K562 (cell line): ENCODE results near the gene RNF43. TPM values are rescaled to one million over a fixed set of nuclear protein-coding genes. Genes with fewer than 3 reads are reported as not detected.

Experiments used
- CEBPG ChIP-seq, 3 experiments: fragments of 200-800 bp in 1 of 3; sonication (Bioruptor generic) in 1 of 3; sonication (generic) in 1 of 3; formaldehyde crosslinking in 1 of 3; IDR thresholded peaks in 2 of 3; conservative IDR thresholded peaks in 1 of 3; 2 replicates each; pipeline versions ENCODE4 v1.6.1 to v1.8.0; 2016 to 2022; ENCODE audit warnings: missing compliant biosample characterization in 2 of 3, missing genetic modification characterization in 2 of 3, mild to moderate bottlenecking in 1 of 3, missing genetic modification reagents in 1 of 3
- DMBX1 ChIP-seq: fragments of 250-450 bp; sonication (Bioruptor Pico); IDR thresholded peaks from 2 replicates; pipeline ENCODE4 v1.8.0; 2022; ENCODE audit warnings: inconsistent platforms, mild to moderate bottlenecking, moderate library complexity, borderline replicate concordance
- KDM4B ChIP-seq, 2 experiments: fragments of 450-650 bp in 1 of 2; sonication (generic) in 1 of 2; IDR thresholded peaks; 2 replicates each; pipeline ENCODE4 v1.6.1; 2016 to 2017; ENCODE audit warnings: borderline replicate concordance in 2 of 2, antibody characterized with exemption in 1 of 2, low read depth in 1 of 2, mild to moderate bottlenecking in 1 of 2
- MYC ChIP-seq, 2 experiments: fragments of 250-450 bp in 1 of 2; sonication (Bioruptor Pico) in 1 of 2; IDR thresholded peaks; 2 replicates each; pipeline versions ENCODE4 v1.5.1 to v1.6.1; 2012 to 2021; ENCODE audit warnings: low read depth in 2 of 2, borderline replicate concordance in 1 of 2, improper control_type of control experiment in 1 of 2, low read length in 1 of 2, mild to moderate bottlenecking in 1 of 2, moderate library complexity in 1 of 2
- MYNN ChIP-seq, 2 experiments: sonication (generic); formaldehyde crosslinking in 1 of 2; IDR thresholded peaks; 2 replicates each; pipeline versions ENCODE4 v1.5.0 to v1.6.1; 2016 to 2020; ENCODE audit warnings: antibody characterized with exemption in 1 of 2, missing genetic modification reagents in 1 of 2
- RAD21 ChIP-seq, 2 experiments: fragments of 250-450 bp in 1 of 2; fragments of 450-650 bp in 1 of 2; sonication (Bioruptor Pico) in 1 of 2; formaldehyde crosslinking in 1 of 2; IDR thresholded peaks in 1 of 2; conservative IDR thresholded peaks in 1 of 2; 2 replicates each; pipeline versions ENCODE4 v1.4.0 to v1.8.0; 2020 to 2022; ENCODE audit warnings: mild to moderate bottlenecking in 2 of 2, moderate library complexity in 1 of 2
- SOX6 ChIP-seq: fragments of 450-650 bp; IDR thresholded peaks from 2 replicates; pipeline ENCODE4 v1.6.1; 2014; ENCODE audit warnings: mild to moderate bottlenecking
- ZFP36 ChIP-seq: fragments of 150-350 bp; IDR thresholded peaks from 2 replicates; pipeline ENCODE4 v1.6.1; 2018; ENCODE audit warnings: low read length, low read depth; ENCODE audit not compliant: partially characterized antibody
- ZNF175 ChIP-seq: fragments of 200-800 bp; sonication (Bioruptor generic); IDR thresholded peaks from 2 replicates; pipeline ENCODE4 v1.6.1; 2016; ENCODE audit warnings: low read depth, mild to moderate bottlenecking, missing genetic modification characterization, missing compliant biosample characterization
- polyA plus RNA-seq, 8 experiments: library from polyadenylated mRNA; depleted of rRNA in 4 of 8; stranded (reverse) in 5 of 8; unstranded in 3 of 8; fragments of >200 nt; fragmentation: Nextera tagmentation in 2 of 8; fragmentation: Illumina TruSeq in 1 of 8; extraction: Ambion mirVana in 2 of 8; extraction: Trizol in 1 of 8; gene quantifications; 2 replicates each; pipeline versions ENCODE4 v1.2.1 to v1.2.3, GENCODE V29; 2011 to 2014; ENCODE audit warnings: inconsistent platforms in 1 of 8, missing spikeins in 1 of 8
- total RNA-seq, 7 experiments: library from RNA; depleted of rRNA in 6 of 7; stranded (reverse); fragments of >200 nt in 6 of 7; fragmentation: Illumina TruSeq in 2 of 7; extraction: Trizol in 2 of 7; gene quantifications; 2 replicates each; pipeline versions ENCODE4 v1.2.1 to v1.2.3, GENCODE V29; 2011 to 2021; ENCODE audit warnings: low replicate concordance in 1 of 7
- TF ChIP-seq, protein P1 (sequence below): sonication (generic); formaldehyde crosslinking; IDR thresholded peaks from 2 replicates; pipeline ENCODE4 v1.8.1; 2023; ENCODE audit warnings: missing genetic modification reagents, mild to moderate bottlenecking, borderline replicate concordance
- TF ChIP-seq, protein P2 (sequence below): fragments of 450-650 bp; IDR thresholded peaks from 2 replicates; pipeline ENCODE4 v1.6.1; 2016
- TF ChIP-seq, protein P3 (sequence below): fragments of 450-650 bp; formaldehyde crosslinking; IDR thresholded peaks from 2 replicates; pipeline ENCODE4 v1.4.0; 2020; ENCODE audit warnings: mild to moderate bottlenecking, moderate library complexity
- TF ChIP-seq, protein P4 (sequence below): sonication (generic); formaldehyde crosslinking; IDR thresholded peaks from 2 replicates; pipeline ENCODE4 v1.8.0; 2022; ENCODE audit warnings: missing genetic modification reagents, mild to moderate bottlenecking, moderate library complexity, borderline replicate concordance

RNF43 gene
- total and polyA plus RNA-seq, 9 of the 15 experiments (the other 6 are each of a cell fraction or from before 2014, with no cell fraction given), result 0.29 to 2.7 (median 1.4) TPM

DNA sequence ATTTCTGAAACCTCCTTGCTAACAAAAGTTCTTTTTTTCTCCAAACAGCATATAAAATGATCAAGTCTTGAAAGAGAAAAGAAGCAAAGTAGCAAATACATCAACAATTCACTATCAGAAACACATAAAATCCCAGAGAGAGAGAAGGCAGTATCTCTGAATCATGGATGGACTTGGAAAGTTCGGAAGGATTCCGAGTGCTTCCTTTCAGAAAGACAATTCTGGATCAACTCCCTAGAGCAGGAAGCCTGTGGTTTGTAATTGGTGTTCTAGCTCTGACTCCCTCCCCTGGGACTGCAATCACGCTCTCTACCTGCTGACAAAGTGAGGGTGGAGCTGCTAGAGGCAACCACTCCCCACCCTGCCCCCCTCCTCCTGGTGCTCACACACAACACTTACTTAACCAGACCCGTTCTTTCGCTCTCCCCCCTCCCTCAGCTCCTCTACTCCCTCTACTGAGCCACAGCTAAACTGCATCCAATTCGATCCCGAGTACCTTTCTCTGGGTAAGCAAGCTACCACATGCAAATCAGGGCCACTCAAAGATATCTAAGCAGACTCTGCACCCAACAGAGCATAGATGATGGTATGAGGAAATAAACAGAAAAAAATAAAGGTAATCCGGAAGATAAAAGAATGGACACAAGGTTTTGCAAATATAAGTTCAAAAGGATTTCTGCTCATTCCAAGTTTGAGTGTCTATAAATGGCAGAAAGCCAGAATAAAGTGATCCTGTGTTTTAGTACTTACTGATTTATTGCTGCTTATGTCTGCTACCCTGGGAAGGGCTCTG lies at the start of gene RNF43 (continued):
- TF ChIP-seq, protein P1, sequence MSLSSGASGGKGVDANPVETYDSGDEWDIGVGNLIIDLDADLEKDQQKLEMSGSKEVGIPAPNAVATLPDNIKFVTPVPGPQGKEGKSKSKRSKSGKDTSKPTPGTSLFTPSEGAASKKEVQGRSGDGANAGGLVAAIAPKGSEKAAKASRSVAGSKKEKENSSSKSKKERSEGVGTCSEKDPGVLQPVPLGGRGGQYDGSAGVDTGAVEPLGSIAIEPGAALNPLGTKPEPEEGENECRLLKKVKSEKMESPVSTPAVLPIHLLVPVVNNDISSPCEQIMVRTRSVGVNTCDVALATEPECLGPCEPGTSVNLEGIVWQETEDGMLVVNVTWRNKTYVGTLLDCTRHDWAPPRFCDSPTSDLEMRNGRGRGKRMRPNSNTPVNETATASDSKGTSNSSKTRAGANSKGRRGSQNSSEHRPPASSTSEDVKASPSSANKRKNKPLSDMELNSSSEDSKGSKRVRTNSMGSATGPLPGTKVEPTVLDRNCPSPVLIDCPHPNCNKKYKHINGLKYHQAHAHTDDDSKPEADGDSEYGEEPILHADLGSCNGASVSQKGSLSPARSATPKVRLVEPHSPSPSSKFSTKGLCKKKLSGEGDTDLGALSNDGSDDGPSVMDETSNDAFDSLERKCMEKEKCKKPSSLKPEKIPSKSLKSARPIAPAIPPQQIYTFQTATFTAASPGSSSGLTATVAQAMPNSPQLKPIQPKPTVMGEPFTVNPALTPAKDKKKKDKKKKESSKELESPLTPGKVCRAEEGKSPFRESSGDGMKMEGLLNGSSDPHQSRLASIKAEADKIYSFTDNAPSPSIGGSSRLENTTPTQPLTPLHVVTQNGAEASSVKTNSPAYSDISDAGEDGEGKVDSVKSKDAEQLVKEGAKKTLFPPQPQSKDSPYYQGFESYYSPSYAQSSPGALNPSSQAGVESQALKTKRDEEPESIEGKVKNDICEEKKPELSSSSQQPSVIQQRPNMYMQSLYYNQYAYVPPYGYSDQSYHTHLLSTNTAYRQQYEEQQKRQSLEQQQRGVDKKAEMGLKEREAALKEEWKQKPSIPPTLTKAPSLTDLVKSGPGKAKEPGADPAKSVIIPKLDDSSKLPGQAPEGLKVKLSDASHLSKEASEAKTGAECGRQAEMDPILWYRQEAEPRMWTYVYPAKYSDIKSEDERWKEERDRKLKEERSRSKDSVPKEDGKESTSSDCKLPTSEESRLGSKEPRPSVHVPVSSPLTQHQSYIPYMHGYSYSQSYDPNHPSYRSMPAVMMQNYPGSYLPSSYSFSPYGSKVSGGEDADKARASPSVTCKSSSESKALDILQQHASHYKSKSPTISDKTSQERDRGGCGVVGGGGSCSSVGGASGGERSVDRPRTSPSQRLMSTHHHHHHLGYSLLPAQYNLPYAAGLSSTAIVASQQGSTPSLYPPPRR (CRISPR knock-in tag), result no peak
- TF ChIP-seq, protein P2, sequence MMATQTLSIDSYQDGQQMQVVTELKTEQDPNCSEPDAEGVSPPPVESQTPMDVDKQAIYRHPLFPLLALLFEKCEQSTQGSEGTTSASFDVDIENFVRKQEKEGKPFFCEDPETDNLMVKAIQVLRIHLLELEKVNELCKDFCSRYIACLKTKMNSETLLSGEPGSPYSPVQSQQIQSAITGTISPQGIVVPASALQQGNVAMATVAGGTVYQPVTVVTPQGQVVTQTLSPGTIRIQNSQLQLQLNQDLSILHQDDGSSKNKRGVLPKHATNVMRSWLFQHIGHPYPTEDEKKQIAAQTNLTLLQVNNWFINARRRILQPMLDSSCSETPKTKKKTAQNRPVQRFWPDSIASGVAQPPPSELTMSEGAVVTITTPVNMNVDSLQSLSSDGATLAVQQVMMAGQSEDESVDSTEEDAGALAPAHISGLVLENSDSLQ, result 0 out of 2 replicates have a peak, but pooled peaks have one; percentile 16
- TF ChIP-seq SOX6 (peak; percentile 79), CEBPG (CRISPR knock-in tag; IDR thresholded peaks at IDR 0.05) (no peak), CEBPG (tag; conservative IDR thresholded peaks at IDR 0.05 in 1 of 2, IDR thresholded peaks at IDR 0.05 in 1 of 2) (peak; percentile 53 to 55; a peak in 3 of 4 replicates), RAD21 (CRISPR knock-in tag; conservative IDR thresholded peaks at IDR 0.05 in 1 of 2, IDR thresholded peaks at IDR 0.05 in 1 of 2) (peak; percentile 93 to 96), DMBX1 (no peak), MYC (IDR thresholded peaks at IDR 0.05; ENCODE audit: low read depth, low read length) (peak; percentile 83), MYC (CRISPR knock-in tag; IDR thresholded peaks at IDR 0.05; ENCODE audit: borderline replicate concordance, low read depth) (no peak), KDM4B (IDR thresholded peaks at IDR 0.05; ENCODE audit: borderline replicate concordance in 2 of 2, low read depth in 1 of 2) (peak in 1 of 2 experiments; percentile 92; a peak in 2 of 4 replicates), ZFP36 (peak; percentile 23), ZNF175 (no peak), MYNN (IDR thresholded peaks at IDR 0.05) (0 out of 2 replicates have a peak, but pooled peaks have one; percentile 19), MYNN (CRISPR knock-in tag; IDR thresholded peaks at IDR 0.05) (no peak)
- TF ChIP-seq, protein P3, sequence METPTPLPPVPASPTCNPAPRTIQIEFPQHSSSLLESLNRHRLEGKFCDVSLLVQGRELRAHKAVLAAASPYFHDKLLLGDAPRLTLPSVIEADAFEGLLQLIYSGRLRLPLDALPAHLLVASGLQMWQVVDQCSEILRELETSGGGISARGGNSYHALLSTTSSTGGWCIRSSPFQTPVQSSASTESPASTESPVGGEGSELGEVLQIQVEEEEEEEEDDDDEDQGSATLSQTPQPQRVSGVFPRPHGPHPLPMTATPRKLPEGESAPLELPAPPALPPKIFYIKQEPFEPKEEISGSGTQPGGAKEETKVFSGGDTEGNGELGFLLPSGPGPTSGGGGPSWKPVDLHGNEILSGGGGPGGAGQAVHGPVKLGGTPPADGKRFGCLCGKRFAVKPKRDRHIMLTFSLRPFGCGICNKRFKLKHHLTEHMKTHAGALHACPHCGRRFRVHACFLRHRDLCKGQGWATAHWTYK (CRISPR knock-in tag), result no peak
- TF ChIP-seq, protein P4, sequence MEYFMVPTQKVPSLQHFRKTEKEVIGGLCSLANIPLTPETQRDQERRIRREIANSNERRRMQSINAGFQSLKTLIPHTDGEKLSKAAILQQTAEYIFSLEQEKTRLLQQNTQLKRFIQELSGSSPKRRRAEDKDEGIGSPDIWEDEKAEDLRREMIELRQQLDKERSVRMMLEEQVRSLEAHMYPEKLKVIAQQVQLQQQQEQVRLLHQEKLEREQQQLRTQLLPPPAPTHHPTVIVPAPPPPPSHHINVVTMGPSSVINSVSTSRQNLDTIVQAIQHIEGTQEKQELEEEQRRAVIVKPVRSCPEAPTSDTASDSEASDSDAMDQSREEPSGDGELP (CRISPR knock-in tag), result peak; percentile 78; the same call in 1 of the 2 replicates
